GM21423 (cell line): Measurements from ENCODE around the gene ZACN.
"Not testable (repeated sequence)": the region's sequence is repeated elsewhere in the genome, so short reads cannot be mapped to it uniquely, and the experiment has no call there.

Source experiments
- ATAC-seq: cut with Tn5 transposase; IDR thresholded peaks from one replicate; pipeline ENCODE4 v1.9.1; 2021; ENCODE audit warnings: mild to moderate bottlenecking, moderate library complexity; ENCODE audit not compliant: unreplicated experiment

ZACN gene

DNA sequence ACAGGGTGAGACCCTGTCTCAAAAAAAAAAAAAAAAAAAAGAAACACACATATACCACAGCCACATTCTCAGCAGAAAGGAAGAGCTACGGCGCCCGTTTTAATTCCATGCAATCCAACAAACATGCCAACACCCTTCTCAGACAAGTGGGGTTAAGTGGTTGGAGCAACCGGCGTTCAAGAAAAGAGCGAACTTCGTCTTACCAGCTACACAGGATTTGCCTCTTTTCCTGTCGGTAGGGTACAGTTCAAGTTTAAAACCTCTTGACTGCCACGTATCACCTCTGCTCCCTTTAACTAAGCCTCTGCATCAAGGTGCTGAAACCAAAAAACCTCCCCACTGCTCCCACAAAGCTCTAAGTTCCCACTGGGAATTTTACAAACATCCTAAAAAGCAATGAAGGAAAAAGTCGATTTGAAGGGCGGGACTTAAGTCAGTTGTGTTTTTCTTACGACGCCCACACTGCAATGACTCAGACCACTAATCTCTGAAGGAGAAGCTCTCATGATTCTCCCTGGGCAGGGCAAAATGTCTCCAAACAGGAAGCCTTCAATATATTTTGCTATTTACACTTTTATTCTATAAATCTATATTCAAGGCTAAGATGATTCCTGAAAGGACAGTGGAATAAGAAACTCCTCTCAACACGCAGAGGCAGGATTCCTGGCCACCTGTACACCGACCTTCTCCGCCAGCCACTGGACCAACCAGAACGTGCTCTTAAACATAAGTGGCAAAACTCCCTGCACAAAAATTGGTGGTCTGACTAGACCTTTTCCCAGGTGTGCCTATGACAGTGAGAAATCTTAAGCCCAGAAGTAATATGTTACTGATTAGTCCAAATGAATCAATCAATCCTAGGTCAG is 25.5 kb upstream of the ZACN start:
- ATAC-seq, result no peak

DNA sequence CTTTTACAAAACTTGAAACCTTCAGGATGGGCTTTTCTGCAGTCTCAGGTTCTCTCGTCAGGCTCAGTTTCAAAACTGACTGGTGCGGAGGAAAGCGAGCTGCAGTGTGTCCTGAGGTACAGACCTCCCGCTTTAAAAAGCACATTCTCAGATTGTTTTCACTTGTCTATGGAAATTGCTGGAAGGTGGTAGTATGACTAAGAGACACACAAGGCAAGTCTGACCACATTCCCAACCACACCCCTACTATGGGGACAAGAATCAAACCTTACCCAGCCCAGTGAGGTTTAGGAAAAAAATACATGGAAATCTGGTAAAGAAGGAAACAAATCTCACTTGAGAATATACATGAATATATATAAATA is 24.9 kb upstream of the ZACN start:
- no peak for ATAC-seq

DNA sequence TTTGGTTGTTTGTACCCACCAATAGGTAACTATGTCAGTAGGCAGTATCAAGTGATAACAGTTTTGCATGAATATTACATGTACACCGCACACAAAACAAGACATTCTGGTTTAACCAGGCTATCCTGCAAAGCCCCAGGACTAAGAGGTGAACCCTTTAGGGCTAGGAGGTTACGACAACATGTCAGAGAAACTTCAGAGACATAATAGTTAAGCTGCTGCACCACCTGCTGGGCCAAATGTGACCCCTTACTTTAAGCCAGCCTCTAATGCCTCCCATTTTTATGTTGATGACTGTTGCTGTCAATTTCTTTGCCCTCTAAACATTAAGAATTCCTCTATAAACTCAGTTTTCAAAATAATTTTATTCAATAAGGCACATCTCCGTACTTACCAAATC is 22.1 kb upstream of the ZACN start:
- ATAC-seq, result no peak

DNA sequence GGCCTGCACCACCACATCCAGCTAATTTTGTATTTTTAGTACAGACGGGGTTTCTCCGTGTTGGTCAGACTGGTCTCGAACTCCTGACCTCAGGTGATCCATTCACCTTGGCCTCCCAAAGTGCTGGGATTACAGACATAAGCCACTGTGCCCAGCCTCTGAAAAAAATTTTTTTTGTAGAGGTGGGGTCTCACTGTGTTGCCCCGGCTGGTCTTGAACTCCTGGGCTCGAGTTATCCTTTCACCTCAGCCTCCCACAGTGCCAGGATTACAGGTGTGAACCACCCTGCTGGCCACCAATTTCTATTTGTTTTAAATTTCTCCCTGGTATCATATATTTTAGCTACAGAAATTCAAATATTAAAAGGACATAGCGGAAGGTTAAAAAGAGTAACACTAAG is 20.7 kb upstream of the ZACN start:
- not testable (repeated sequence) for ATAC-seq

DNA sequence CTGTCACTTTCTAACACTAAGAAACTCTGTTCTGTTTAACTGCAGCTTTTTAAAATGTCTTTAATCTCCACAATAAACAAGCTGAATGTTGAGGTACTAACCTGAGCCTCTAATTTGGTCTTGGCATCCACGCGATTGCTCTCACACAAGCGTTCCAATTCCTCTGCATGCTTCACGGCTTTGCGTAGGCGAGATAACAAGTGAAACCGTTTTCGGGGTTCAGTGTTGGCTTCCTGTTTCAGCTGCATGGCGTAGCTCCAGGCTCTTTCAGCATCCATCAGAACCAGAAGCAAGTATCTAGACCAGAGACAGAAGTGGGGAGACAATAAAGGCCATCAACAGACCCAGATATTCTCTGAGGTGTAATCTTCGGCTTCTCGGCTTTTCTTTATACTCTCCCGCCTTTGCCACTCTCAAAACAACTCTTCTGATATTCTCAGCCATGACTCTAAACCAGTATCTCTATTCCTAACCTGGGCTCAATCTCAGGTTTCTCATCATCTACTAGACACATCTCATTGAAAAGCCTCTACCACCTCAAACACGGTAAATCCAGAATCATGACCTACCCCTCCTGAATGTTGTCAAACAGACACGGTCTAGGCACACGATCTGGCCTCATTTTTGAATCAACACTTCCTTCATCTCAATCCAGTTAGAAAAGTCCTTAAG is 15.0 kb upstream of the ZACN start:
- no peak for ATAC-seq

DNA sequence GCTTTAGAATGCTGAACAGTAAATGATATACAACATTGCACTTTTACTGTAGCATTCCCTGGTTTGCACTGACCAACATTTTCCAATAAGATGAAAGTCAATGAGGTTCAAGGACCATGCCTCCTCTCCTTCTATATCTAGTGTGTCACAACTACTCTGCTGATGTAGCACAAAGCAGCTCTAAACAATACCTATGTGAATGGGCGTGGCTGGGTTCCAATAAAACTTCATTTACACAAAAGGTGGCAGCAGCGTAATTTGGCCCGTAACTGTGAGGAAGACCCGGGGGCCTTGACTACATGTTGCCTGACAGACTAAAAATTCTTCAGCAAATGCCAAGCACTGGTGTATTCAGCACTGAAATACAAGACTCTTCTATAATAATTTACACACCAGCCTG is 13.2 kb upstream of the ZACN start:
- ATAC-seq, result no peak

DNA sequence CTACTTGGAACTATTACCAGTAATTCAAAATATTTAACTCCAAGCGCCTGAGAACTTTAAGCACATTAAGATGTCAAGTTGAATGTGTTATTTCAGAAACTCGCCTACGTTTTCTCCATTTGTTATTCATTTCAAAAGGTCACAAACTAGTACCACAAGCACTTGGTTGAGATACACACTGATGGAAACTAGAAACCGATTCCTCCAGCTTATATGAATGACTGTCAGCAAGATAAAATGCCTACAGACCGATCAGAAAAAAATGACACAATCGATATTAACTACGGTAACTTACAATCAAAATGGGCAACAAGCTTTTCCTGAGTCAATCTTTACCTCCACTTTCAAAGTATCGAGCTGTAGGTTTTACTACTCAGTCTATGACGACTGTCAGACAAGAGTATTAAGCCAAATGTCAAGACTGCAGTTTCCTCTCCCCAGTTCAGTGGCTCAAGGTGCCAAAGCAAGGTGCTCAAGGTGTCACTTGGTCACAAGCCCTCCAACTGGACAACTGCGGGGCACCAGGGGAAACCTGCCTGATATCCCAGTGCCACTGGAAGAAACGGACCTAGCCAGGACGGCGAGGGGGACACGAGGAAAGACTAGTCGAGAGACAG is 7.3 kb upstream of the ZACN start:
- no peak for ATAC-seq

DNA sequence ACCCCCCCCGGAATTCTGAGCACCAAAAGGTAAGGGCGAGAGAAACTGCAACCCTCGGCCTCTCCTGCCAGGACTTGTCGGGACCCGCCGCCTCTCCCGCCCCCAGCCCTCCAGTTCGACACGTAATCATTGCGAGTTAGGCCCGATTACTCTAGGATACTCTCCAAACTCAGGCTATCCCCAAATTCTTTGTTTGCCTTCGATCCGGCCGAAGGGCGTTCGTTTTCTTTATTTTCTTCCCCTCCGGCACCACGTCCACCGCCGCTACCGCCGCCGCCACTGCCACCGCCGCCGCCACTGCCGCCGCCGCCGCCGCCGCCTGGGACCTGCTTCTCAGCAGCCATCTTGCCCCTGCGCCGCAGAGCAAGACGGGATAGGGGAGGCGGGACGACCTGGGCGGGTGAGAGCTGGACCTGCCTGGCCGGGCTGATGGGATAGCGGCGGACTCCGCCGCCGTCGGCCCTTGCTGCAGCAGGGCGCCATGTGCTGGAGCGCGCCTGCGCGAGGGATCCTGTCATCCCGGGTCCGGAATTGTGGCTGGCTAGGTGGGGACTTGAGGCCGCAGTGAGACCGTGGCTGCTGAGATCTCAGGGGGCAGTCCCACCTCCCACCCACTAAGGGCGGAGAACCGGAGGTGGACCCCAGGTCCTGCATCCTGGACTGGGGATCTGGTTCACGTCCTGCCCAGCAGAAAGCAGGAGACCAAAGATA is 6.7 kb upstream of the ZACN start, which contains the start of gene SRP68:
TSS of gene SRP68 (minus strand) at position 370 of the 711 bp plus-strand sequence. CDS start at position 344, 26 bp downstream.
- ATAC-seq, result peak; percentile 93

DNA sequence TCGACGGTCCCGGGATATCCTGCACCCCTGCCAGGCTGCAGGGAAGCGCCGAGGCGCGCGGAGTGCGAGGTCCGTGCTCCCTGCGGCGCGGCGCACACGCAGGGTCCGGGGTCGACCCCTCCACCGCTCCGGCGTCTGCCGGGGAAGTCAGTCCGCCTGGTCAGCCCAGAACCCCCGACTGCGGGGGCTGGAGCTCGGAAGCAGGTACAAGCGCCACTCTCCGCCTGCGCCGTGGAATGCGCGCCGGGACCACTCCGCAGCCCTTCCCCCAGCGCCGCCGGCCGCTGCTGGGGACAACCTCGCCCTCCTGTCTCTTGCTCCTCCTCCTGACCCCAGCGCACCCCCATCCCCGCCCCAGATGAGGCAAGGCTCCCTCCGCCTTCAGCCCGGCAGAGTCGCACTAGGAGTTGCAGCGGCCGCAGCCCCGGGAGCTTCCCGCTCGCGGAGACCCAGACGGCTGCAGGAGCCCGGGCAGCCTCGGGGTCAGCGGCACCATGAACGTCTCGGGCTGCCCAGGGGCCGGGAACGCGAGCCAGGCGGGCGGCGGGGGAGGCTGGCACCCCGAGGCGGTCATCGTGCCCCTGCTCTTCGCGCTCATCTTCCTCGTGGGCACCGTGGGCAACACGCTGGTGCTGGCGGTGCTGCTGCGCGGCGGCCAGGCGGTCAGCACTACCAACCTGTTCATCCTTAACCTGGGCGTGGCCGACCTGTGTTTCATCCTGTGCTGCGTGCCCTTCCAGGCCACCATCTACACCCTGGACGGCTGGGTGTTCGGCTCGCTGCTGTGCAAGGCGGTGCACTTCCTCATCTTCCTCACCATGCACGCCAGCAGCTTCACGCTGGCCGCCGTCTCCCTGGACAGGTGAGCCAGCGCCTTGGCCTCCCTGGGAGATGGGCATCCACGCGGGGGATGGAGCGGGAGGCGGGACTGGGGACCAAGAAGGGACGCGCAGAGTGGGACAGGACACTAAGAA is 4.3 kb upstream of the ZACN start, which contains the start of gene GALR2:
TSS of gene GALR2 (plus strand) at position 392 of the 974 bp plus-strand sequence. CDS start at position 495, 103 bp downstream.
- ATAC-seq, result no peak

DNA sequence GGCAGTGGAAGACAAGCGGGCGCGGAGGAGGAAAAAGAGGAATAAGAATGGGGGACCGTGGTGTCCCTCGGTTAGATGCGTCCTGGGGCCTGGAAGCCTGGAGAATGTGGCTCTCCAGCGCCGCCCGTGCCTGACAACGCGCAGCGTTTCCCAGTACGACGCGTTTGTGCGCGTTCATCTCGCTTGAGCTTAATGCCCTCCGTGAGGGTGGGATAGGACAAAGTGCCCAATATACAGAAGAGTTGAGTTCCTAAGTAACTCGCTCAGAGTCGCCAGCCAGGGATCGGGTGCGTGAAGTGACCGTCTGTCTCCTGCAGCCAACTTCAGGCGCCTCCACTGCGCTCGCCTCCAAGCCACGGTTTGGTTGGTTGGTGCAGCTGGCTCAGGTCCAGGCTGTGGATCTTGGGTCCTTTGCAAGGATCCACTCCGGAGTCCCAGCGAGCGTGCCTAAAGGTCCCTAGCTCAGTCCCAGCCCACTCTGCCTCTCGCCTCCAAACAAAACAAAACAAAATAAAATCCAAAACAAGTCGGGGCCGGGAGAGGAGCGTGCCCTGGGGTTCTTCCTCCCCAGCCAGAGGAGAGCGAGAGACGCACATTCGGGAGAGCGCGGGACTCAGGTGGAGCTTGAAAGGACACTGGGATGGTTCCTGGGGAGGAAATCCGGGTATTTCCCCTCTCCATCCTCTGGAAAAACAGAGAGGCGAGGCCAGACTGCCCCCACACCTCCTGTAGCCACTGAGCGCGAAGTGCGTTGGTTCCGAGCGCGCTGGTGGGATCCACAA is 3.4 kb upstream of the ZACN start:
- no peak for ATAC-seq

DNA sequence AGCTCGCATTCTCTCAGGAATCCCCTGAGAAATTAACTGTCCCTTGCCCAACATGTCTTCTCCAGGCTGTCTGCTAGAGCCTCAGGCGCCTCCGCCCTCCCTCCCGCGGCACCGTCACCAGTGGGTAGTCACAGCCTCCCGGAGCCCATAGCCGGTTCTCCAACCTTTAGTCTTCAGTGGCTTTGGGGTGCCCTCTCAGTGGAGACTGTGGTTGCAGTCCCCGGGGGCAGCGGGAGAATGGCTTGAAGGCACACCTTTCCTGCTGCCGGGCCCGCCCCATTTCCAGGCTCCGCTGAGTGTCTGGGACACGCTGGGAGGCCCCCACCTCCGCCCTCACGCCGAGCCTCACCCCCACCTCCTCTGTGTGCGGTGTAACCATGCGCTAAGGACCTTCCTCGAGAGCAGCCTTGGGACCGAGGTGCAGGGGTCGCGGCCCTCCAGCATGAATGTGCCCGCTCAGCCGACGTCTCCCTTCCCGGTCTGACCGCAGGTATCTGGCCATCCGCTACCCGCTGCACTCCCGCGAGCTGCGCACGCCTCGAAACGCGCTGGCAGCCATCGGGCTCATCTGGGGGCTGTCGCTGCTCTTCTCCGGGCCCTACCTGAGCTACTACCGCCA is 2.7 kb upstream of the ZACN start:
- no peak for ATAC-seq

DNA sequence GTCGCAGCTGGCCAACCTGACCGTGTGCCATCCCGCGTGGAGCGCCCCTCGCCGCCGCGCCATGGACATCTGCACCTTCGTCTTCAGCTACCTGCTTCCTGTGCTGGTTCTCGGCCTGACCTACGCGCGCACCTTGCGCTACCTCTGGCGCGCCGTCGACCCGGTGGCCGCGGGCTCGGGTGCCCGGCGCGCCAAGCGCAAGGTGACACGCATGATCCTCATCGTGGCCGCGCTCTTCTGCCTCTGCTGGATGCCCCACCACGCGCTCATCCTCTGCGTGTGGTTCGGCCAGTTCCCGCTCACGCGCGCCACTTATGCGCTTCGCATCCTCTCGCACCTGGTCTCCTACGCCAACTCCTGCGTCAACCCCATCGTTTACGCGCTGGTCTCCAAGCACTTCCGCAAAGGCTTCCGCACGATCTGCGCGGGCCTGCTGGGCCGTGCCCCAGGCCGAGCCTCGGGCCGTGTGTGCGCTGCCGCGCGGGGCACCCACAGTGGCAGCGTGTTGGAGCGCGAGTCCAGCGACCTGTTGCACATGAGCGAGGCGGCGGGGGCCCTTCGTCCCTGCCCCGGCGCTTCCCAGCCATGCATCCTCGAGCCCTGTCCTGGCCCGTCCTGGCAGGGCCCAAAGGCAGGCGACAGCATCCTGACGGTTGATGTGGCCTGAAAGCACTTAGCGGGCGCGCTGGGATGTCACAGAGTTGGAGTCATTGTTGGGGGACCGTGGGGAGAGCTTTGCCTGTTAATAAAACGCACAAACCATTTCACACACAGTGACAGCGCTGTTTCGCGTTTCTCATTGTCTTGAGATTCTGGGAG is 2.0 kb upstream of the ZACN start:
- ATAC-seq, result no peak

DNA sequence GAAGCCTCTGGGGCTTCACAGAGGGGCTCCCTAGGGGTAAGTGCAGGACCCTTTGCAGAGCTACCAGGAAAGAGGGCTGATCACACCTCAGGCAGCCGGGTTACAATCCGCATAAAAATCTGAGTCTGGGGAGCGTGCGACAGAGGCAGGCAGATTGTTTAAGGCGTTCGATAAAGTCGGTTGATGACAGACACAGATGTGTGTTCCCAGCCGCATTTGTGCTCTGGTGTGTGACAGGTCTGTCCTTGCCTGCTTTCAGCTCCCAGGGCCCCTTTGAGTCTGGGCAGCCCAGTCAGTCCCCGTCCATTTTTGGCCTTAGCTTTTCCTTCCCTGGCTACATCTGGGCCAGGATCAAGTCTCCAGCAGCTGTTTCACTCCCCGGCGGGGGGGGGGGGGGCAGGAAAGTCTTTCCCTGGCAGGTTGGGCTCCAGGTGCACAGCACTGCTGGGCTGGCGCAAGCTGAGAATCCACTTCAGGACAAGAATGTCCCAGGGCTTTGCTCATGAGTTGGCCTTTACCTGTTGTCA is 1.3 kb upstream of the ZACN start:
- no peak for ATAC-seq

DNA sequence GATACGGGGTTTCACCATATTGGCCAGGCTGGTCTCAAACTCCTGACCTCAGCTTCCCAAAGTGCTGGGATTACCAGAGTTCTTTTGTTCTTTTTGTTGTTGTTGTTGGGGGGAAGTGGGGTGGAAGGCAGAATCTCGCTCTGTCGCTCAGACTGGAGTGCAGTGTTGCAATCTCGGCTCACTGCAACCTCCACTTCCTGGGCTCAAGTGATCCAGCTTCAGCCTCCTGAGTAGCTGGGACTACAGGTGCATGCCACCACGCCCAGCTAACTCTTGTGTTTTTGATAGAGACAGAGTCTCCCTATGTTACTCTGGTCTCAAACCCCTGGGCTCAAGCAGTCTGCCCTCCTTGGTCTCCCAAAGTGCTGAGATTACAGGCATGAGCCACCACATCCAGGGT is 612 bp upstream of the ZACN start:
- not testable (repeated sequence) for ATAC-seq

DNA sequence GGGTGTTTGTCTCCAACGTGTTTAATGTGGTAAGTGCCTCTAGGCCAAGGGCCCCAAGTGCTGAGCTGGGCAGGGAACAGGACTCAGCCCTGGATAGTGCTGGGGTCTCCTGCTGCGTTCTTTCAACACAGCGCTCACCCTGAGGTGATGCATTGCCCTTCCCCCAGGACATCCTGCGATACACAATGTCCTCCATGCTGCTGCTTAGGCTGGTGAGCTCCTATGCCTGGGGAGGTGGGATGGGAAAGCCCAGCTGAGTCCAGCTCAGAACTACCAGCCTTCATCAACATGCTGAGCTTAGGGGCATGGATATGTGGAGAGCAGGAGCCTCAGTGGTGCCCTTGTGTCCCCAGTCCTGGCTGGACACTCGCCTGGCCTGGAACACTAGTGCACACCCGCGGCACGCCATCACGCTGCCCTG is 563 bp downstream of the ZACN start:
- no peak for ATAC-seq

DNA sequence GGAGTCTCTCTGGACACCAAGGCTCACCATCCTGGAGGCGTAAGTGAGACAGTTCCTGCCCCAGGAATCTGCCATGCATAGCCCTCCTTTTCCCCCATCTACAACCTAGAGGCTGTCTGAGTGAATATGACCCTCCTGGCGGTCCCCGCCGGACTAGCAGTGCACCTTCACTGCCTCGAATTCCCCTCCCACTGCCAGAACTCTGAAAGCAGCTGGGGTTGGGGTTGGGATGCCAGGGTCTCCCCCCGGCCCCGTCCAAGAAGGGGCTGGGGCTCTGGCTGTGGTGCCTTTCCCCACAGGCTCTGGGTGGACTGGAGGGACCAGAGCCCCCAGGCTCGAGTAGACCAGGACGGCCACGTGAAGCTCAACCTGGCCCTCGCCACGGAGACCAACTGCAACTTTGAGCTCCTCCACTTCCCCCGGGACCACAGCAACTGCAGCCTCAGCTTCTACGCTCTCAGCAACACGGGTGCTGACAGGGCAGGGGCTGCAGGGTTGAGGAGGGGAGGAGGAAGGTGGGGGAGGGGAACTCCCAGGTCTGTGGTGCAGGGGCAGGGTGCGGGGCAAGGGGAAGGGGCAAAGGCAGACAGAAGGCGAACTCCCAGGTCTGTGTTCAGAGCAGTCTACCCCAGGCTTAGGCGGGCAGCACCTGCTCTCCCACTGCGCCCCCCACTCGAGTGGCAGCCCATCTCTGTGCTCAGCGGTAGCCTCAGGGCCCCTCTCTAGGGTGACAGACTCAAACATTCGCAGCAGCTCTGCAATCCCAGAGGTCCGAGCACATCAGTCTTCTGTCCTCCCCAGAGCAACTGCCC is 1.2 kb downstream of the ZACN start:
- ATAC-seq, result no peak

DNA sequence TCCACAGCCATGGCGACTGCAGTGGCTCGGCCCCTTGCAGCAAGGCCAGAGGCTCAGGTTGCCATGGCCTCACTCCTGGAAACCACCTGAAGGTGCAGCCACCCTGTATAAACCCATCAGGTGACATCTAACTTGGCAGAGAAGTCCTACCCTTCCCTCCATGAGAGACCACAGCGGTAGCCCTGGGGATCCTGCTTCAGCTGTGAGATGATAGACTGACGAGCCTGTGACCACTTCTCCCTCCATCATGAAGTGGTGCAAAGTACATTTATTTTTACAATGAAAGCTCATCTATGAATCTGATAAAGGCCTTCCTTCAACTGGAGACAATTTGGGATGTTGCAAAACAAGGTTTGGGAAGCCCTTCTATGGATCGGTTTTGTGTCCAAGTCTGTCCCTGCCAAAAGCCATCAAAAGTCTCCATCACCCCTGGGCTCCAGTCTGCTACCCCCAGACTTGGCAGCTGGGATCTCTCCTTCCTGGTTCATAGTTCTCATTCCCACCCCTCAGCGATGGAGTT is 1.8 kb downstream of the ZACN start:
- no peak for ATAC-seq
